Activated CD4-positive, alpha-beta memory T cell treated with anti-CD3 and anti-CD28 coated beads for 36 hours (primary cell): ENCODE data around the gene SKP2. TPM values are rescaled to one million over a fixed set of nuclear protein-coding genes. Genes with fewer than 3 reads are reported as not detected.

Experiments
- CTCF ChIA-PET: fragments of 350-600 bp; sonication (Branson Sonifier 250); formaldehyde crosslinking; loops from one replicate; lab custom pipeline; 2021; ENCODE audit warnings: antibody characterized with exemption, inconsistent platforms; lab: Charles Lee
- POLR2A ChIA-PET: fragments of 350-600 bp; sonication (Branson Sonifier 250); formaldehyde crosslinking; loops from one replicate; lab custom pipeline; 2021; ENCODE audit warnings: antibody characterized with exemption; lab: Charles Lee
- DNase-seq: peaks from one replicate; pipeline ENCODE4 v3.0.0-alpha.2; 2020
- H3K27ac Mint-ChIP-seq: one replicate; pipeline ENCODE4 v1.8.0; 2021; ENCODE audit warnings: mixed read lengths
- H3K27me3 Mint-ChIP-seq: one replicate; pipeline ENCODE4 v1.8.0; 2021; ENCODE audit warnings: mixed read lengths
- H3K36me3 Mint-ChIP-seq: one replicate; pipeline ENCODE4 v1.8.0; 2021; ENCODE audit warnings: mixed read lengths
- H3K4me1 Mint-ChIP-seq: one replicate; pipeline ENCODE4 v1.8.0; 2021; ENCODE audit warnings: low read depth, mixed read lengths
- H3K4me3 Mint-ChIP-seq: one replicate; pipeline ENCODE4 v1.8.0; 2021; ENCODE audit warnings: mild to moderate bottlenecking, mixed read lengths
- H3K9me3 Mint-ChIP-seq: one replicate; pipeline ENCODE4 v1.8.0; 2021; ENCODE audit warnings: mixed read lengths
- intact Hi-C: fragments of 100-400 bp; cut with micrococcal nuclease; formaldehyde crosslinking; loops from one replicate; pipeline ENCODE4 v1.15.1; 2023
- total RNA-seq, 2 experiments: library from RNA; stranded (reverse); gene quantifications; one replicate each; pipeline ENCODE4 v1.2.3, GENCODE V29; 2021

The SKP2 gene
- total RNA-seq, 2 experiments from 2014 or later = 33.1 to 34.7 TPM

- Mint-ChIP-seq H3K9me3 (peaks cover 3% of the 10 kb centered on the region), H3K27ac (no peak overlapping the region), H3K4me1 (no peaks in the 10 kb centered on the region), H3K27me3 (no peaks in the 10 kb centered on the region), H3K36me3 (peaks cover 22% of the 10 kb centered on the region), H3K4me3 (no peak overlapping the region)
- DNase-seq = no peak
- POLR2A ChIA-PET = no interaction called here
- CTCF ChIA-PET = interaction anchor here (2.1 kb wide), 1 partner anchor 128 kb away, joined by 9 read pairs; no protein-coding TSS in a partner anchor
- intact Hi-C loops = no loop called here
These were observed 55.0 kb downstream of the SKP2 start for GRCh38 chr5:36206913-36207312.

GRCh38 chr5:36208786-36209185 is 56.9 kb downstream of the SKP2 start:
- ChIA-PET CTCF (interaction anchor here (2.1 kb wide), 1 partner anchor 129 kb away, joined by 9 read pairs; no protein-coding TSS in a partner anchor), POLR2A (no interaction called here)
- Mint-ChIP-seq H3K4me1 (no peaks in the 10 kb centered on the region), H3K27me3 (no peaks in the 10 kb centered on the region), H3K36me3 (peaks cover 16% of the 10 kb centered on the region), H3K9me3 (peaks cover 3% of the 10 kb centered on the region), H3K4me3 (no peak overlapping the region), H3K27ac (no peak overlapping the region)
- intact Hi-C loops = no loop called here
- DNase-seq = no peak

GRCh38 chr5:36209664-36210063 is 57.8 kb downstream of the SKP2 start:
- CTCF ChIA-PET = no interaction called here
- H3K27me3 Mint-ChIP-seq = no peaks in the 10 kb centered on the region
- POLR2A ChIA-PET = no interaction called here
- intact Hi-C loops = no loop called here
- H3K27ac Mint-ChIP-seq = no peak overlapping the region
- H3K9me3 Mint-ChIP-seq = peaks cover 3% of the 10 kb centered on the region
- H3K4me3 Mint-ChIP-seq = no peak overlapping the region
- no peak for DNase-seq
- H3K36me3 Mint-ChIP-seq = peaks cover 16% of the 10 kb centered on the region
- no peaks in the 10 kb centered on the region for H3K4me1 Mint-ChIP-seq

GRCh38 chr5:36214436-36214835 is 62.5 kb downstream of the SKP2 start:
- no peaks in the 10 kb centered on the region for H3K9me3 Mint-ChIP-seq
- H3K27me3 Mint-ChIP-seq = no peaks in the 10 kb centered on the region
- no peak overlapping the region for H3K4me3 Mint-ChIP-seq
- ChIA-PET CTCF (no interaction called here), POLR2A (no interaction called here)
- no peaks in the 10 kb centered on the region for H3K4me1 Mint-ChIP-seq
- intact Hi-C loops = no loop called here
- H3K36me3 Mint-ChIP-seq = peaks cover 18% of the 10 kb centered on the region
- no peak for DNase-seq
- no peak overlapping the region for H3K27ac Mint-ChIP-seq

- Mint-ChIP-seq H3K36me3 (peaks cover 20% of the 10 kb centered on the region), H3K4me3 (no peak overlapping the region), H3K27me3 (no peaks in the 10 kb centered on the region), H3K4me1 (no peaks in the 10 kb centered on the region), H3K9me3 (no peaks in the 10 kb centered on the region), H3K27ac (no peak overlapping the region)
- ChIA-PET CTCF (interaction anchor here (0.5 kb wide), 1 partner anchor 1540 kb away, joined by 3 read pairs; no protein-coding TSS in a partner anchor), POLR2A (no interaction called here)
- DNase-seq = no peak
- intact Hi-C loops = no loop called here
These were observed 64.0 kb downstream of the SKP2 start for GRCh38 chr5:36215910-36216309.

GRCh38 chr5:36217567-36217966 is 65.7 kb downstream of the SKP2 start:
- CTCF ChIA-PET = no interaction called here
- no peaks in the 10 kb centered on the region for H3K4me1 Mint-ChIP-seq
- no peaks in the 10 kb centered on the region for H3K9me3 Mint-ChIP-seq
- POLR2A ChIA-PET = no interaction called here
- H3K36me3 Mint-ChIP-seq = peaks cover 19% of the 10 kb centered on the region
- no peak for DNase-seq
- no peak overlapping the region for H3K27ac Mint-ChIP-seq
- intact Hi-C loops = no loop called here
- H3K27me3 Mint-ChIP-seq = no peaks in the 10 kb centered on the region
- H3K4me3 Mint-ChIP-seq = no peak overlapping the region

GRCh38 chr5:36217988-36218387 is 66.1 kb downstream of the SKP2 start:
- POLR2A ChIA-PET = no interaction called here
- no peak for DNase-seq

GRCh38 chr5:36222620-36223019 is 70.7 kb downstream of the SKP2 start:
- DNase-seq = no peak
- Mint-ChIP-seq H3K36me3 (peaks cover 17% of the 10 kb centered on the region), H3K27ac (no peak overlapping the region), H3K4me3 (no peak overlapping the region), H3K4me1 (no peaks in the 10 kb centered on the region), H3K9me3 (no peaks in the 10 kb centered on the region), H3K27me3 (no peaks in the 10 kb centered on the region)
- ChIA-PET POLR2A (no interaction called here), CTCF (no interaction called here)
- intact Hi-C loops = no loop called here

More at GRCh38 chr5:36217988-36218387, 66.1 kb downstream of the SKP2 start:
- Mint-ChIP-seq H3K27me3 (no peaks in the 10 kb centered on the region), H3K9me3 (no peaks in the 10 kb centered on the region), H3K27ac (no peak overlapping the region), H3K4me1 (no peaks in the 10 kb centered on the region), H3K4me3 (no peak overlapping the region), H3K36me3 (peaks cover 19% of the 10 kb centered on the region)
- CTCF ChIA-PET = no interaction called here
- intact Hi-C loops = no loop called here

GRCh38 chr5:36227046-36227445 is 75.1 kb downstream of the SKP2 start:
- H3K27me3 Mint-ChIP-seq = no peaks in the 10 kb centered on the region
- no peak for DNase-seq
- no peaks in the 10 kb centered on the region for H3K9me3 Mint-ChIP-seq
- peaks cover 11% of the 10 kb centered on the region for H3K36me3 Mint-ChIP-seq
- H3K27ac Mint-ChIP-seq = no peak overlapping the region
- intact Hi-C loops = no loop called here
- POLR2A ChIA-PET = no interaction called here
- H3K4me1 Mint-ChIP-seq = no peaks in the 10 kb centered on the region
- no peak overlapping the region for H3K4me3 Mint-ChIP-seq
- CTCF ChIA-PET = interaction anchor here (0.9 to 1.7 kb wide), 2 partner anchors 15 to 279 kb away, joined by 3 to 5 read pairs; partner anchors contain the start of gene NADK2

- Mint-ChIP-seq H3K4me3 (no peak overlapping the region), H3K36me3 (peaks cover 11% of the 10 kb centered on the region), H3K9me3 (no peaks in the 10 kb centered on the region), H3K27me3 (no peaks in the 10 kb centered on the region), H3K4me1 (no peaks in the 10 kb centered on the region), H3K27ac (no peak overlapping the region)
- CTCF ChIA-PET = interaction anchor here (1.5 kb wide), 1 partner anchor 13 kb away, joined by 10 read pairs; the partner anchor contains the start of gene NADK2
- intact Hi-C loops = no loop called here
- POLR2A ChIA-PET = no interaction called here
- DNase-seq = no peak
These were observed 76.6 kb downstream of the SKP2 start for GRCh38 chr5:36228505-36228904.

- Mint-ChIP-seq H3K27ac (no peak overlapping the region), H3K9me3 (no peaks in the 10 kb centered on the region), H3K4me1 (no peaks in the 10 kb centered on the region), H3K27me3 (no peaks in the 10 kb centered on the region), H3K36me3 (peaks cover 7% of the 10 kb centered on the region), H3K4me3 (no peak overlapping the region)
- CTCF ChIA-PET = interaction anchor here (1.2 kb wide), 1 partner anchor 11 kb away, joined by 3 read pairs; the partner anchor contains the start of gene NADK2
- POLR2A ChIA-PET = interaction anchor here (0.9 kb wide), 1 partner anchor 11 kb away, joined by 3 read pairs; the partner anchor contains the start of gene NADK2
- DNase-seq = no peak
- intact Hi-C loops = no loop called here
These were observed 78.4 kb downstream of the SKP2 start for GRCh38 chr5:36230151-36230790.

GRCh38 chr5:36232533-36232932 is 80.6 kb downstream of the SKP2 start:
- H3K27ac Mint-ChIP-seq = no peak overlapping the region
- intact Hi-C loops = no loop called here
- no peaks in the 10 kb centered on the region for H3K36me3 Mint-ChIP-seq
- no peaks in the 10 kb centered on the region for H3K27me3 Mint-ChIP-seq
- ChIA-PET POLR2A (no interaction called here), CTCF (no interaction called here)
- DNase-seq = no peak
- no peaks in the 10 kb centered on the region for H3K9me3 Mint-ChIP-seq
- H3K4me3 Mint-ChIP-seq = no peak overlapping the region
- H3K4me1 Mint-ChIP-seq = peaks cover 2% of the 10 kb centered on the region
